Left renal cortex interstitium (tissue), 4 donors: ENCODE data around the gene TULP4. TPM values are rescaled to one million over a fixed set of nuclear protein-coding genes. Genes with fewer than 3 reads are reported as not detected.
"Not testable (repeated sequence)": the region's sequence is repeated elsewhere in the genome, so short reads cannot be mapped to it uniquely, and the experiment has no call there.

Experiments used
- DNase-seq, 4 donors: peaks; one replicate each; pipeline ENCODE4 v3.0.0-alpha.2; 2013; ENCODE audit warnings: low read depth in 4 of 4, low spot score in 2 of 4, missing footprints in 1 of 4
- polyA plus RNA-seq, 4 donors: library from polyadenylated mRNA; unstranded; fragments of 120-200 nt; gene quantifications; one replicate each; pipeline ENCODE4 v1.2.1, GENCODE V29; 2013; ENCODE audit not compliant: insufficient read length in 4 of 4

The TULP4 gene
- polyA plus RNA-seq, 4 donors = 15.5 to 24.5 (median 20.7) TPM

DNA sequence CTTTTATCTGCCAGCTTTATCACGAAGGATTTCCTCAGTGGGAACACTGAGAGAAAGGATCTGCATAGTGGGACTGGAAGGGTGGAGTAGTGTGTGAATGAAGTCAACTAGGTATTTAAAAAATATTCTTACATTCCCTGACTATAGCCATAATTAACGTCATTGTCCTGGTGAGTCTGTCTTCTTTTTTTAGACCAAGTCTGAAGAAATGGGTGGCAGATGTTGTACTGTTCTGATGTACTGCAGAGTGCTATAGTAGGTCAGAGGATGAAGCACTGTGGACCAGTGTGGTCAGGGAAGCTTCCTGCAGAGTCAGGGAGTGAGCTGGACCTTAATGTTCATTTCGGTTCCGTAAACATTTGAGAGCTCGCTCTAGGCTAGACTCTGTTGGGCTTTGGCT, 11.9 kb downstream of the TULP4 start:
- DNase-seq = no peak

DNA sequence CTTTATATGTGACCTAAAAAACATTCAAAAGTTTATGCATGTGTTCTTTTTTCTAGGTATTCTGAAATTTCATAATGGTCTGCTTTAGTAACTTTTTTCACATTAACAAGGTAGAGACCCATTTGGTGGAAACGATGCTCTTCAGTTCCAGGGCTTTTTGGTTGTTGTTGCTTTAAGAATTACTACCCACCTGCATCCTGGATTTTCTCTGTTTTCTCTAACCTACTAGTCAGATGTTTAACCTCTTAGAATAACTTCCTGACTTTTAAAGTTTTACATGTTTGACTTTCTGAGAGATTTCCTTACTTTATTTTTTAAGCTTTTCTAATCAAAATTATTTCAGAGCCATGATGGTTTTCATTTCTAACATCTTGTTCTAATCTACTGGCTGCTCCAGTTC, 14.9 kb downstream of the TULP4 start:
- no peak for DNase-seq

DNA sequence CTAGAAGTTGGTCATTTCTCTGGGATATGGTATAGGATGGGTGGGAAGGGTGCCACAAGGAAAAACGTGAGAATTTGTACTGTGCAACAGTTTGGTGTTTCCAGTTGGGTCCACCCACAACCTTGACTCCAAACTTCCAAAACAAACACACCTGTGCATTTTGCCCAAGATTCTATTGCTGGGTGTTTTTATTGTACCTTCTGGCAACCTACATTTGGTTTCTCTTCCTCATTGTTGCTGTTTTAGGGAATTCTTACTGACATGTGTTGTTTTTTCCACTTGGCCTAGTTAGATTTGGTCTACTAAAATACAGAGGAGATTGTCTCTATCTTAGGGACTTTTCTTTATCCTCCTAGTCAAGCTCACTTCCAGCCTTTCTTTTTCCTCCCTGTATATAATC, 16.7 kb downstream of the TULP4 start:
- DNase-seq = no peak

DNA sequence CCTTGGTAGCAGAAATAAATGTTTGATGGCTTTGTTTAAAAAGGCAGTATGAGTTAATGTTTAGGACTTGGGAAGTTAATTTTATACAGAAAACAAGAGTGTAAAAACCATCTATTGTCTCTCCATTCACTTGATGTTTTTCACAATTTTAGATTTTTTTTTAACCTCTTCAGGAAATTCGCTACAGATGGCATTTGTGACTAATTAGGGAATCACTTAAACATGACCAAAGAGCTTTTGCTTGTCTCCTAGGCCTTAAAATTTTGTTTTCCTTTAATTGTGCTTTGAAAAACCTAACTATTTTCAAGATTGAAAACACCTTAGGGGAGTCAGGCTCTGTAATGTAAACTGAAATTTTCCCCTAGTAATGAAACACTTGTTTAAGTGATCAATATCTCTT, 17.3 kb downstream of the TULP4 start:
- DNase-seq = no peak

DNA sequence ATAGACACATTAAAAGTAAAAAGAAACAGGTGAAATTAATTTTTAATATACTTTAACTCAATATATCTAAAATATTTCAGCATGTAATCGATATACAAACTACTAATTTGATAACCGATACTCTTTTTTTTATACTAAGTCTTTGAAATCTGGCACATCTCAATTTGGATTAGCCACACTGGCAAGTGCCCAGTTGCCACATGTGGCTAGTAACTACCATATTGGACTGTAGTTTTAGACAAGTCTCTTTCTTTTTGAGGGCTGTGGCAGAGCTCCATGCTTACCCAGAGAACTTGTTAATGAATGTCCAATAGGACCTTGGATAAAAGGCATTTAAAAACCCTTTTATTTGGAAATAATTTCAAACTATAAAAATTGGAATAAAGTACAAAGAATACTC, 17.8 kb downstream of the TULP4 start:
- no peak for DNase-seq

DNA sequence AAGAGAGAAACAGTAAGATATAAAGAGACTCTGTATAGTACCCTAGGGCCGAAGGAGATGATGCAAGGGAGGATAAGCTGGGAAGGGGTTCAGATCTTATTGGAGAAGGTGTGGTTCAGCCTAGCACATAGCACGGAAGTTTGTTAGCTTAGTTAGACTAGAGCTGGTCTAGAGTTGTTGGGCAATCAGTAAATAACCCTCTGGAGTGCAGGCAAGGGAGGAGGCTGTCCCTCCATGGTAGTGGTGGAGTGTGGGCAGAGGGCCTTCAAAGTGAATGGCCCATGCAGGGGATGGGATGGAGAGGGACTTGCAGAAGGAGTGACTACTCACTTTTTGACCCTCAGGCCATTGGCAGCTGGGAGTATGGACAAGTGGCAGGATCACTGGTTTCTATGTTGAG, 20.0 kb downstream of the TULP4 start:
- no peak for DNase-seq

DNA sequence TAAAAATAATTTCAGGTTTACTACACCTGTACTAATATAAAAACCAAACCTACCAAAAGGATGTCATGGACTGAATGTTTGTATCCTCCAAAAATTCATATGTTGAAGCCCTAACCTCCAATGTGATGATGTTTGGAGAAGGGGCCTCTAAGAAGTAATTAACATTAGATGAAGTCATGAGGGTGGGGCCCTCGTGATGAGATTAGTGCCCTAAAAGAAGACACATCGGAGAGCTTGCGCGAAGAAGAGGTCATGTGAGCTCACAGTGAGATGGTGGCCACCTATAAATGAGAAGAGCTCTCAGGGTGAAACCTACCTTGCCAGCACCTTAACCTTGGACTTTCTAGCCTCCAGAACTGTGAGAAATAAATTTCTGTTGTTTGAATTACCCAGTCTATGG, 20.8 kb downstream of the TULP4 start:
- DNase-seq = no peak

DNA sequence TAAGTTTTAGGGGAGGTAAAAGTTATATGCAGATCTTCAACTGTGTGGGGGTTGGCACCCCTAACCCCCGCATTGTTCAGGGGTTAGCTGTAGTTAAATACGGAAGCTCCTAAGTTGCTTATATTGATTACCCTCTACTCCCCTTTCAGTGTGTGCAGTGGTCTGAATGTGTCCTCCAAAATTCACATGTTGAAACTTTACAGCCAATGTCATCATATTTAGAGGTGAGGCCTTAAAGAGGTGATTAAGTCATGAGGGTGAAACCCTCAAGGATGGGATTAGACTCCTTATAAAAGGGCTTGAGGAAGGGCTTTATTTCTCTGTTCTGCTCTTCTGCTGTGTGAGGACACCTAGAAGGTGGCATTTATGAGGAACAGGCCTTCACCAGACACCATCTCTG, 22.3 kb downstream of the TULP4 start:
- DNase-seq = no peak

DNA sequence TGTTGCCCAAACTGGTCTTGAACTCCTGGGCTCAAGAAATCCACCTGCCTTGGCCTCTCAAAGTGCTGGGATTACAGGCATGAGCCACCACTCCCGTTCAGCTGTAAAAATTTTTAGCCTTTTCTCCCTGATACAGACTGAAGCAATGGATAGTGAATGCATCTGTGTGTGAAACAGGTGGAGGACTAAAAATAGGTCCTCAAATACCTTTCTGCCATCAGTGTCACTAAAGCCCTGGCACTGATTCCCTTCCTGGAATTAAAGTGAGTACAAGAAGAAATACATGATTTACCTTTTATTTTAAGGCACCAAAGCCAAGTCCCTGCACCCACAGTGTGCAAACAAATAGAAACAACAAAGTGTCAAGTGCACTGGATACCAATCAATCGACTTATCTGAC, 25.1 kb downstream of the TULP4 start:
- no peak for DNase-seq

DNA sequence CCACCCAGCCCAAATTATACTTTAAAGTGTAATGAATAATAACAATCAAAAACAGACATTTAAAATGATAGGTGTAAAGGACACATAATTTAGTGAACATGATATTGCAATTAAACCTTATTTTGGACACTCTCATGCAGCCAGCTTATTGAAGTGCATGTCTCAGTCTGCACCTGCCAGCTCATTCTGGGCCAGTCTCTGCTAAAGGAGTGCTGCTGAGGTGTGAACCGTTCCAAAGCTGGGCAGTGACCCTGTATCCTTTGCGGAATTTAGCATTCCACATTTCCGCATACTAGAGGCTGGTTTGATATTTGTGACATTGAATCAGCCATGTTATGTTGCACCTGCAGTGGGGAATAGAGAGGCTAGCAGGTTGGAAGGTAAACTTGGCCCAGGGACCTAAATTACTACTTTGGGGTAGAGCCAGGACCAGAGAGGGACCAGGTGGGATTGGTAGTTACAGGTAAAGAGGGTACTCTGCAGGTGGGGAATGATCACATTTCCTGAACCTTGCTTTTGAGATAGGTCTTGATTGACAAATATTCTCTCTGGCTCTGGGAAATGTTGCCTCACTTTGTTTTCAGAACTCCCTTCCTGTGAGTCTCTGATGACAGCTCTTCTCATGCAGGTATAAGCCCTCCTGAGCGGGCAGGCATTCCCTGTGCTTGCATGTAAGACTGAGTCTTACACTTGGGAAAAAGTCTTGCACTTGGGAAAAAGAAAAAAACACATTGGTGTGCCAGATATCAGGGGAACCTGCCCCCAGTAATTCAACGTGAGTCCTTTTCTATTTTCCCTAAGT, 26.2 kb downstream of the TULP4 start:
- DNase-seq = no peak

DNA sequence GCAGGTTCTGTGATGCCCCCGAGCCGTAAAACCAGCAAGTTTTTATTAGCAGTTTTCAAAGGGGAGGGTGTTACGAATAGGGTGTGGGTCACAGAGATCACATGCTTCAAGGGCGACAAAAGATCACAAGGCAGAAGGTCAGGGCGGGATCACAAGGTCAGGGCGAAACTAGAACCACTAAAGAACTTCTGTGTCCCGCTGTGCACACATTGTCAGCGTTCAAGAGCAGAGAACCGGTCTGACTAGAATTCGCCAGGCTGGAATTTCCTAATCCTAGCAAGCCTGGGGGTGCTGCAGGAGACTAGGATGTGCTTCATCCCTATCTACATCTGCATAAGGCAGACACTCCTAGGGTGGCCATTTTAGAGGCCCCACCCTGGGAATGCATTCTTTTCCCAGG, 26.9 kb downstream of the TULP4 start:
- not testable (repeated sequence) for DNase-seq

DNA sequence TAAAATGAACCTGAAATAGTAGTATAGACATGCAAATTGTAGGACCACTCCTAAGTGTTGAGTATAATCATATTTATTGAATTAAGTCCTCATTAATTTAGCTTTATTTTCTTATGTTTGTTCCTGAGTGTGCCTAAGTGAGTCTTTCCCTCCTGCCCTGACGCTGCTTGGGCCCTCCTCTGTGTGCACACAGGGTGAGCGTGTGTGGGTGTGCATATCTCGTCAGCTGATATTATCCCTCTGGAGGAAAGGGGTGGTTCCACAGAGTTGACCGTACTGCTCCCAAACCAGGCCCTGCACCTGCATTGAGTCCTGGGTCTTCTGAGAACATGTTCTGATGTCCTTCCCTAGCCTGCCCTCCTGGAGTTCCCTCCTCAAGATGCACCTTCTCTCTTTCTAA, 28.0 kb downstream of the TULP4 start:
- DNase-seq = no peak

DNA sequence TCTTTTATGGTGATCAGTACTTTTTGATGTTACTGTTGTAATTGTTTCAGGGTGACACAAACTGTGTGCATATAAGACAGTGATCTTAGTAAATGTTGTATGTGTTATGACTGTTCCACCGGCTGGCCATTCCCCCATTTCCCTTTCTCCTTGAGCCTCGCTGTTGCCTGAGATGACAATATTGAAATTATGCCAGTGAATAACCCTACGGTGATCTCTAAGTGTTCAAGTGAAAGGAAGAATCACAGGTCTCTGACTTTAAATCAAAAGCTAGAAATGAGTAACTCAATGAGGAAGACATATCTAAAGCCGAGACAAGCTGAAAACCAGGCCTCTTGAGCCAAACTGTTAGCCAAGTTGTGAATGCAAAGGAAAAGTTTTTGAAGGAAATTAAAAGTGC, 32.3 kb downstream of the TULP4 start:
- DNase-seq = no peak

DNA sequence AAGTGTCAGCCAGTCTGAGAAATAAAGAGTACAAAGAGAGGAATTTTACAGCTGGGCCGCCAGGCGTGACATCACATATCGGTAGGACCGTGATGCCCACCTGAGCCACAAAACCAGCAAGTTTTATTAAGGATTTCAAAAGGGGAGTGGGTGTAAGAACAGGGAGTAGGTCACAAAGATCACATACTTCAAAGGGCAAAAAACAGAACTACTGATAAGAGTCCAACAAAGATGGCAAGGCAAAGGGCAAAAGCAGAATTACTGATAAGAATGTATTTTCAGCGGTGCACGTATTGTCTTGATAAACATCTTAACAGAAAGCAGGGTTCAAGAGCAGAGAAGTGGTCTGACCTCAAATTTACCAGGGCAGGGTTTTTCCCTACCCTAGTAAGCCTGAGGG, 33.2 kb downstream of the TULP4 start:
- not testable (repeated sequence) for DNase-seq

DNA sequence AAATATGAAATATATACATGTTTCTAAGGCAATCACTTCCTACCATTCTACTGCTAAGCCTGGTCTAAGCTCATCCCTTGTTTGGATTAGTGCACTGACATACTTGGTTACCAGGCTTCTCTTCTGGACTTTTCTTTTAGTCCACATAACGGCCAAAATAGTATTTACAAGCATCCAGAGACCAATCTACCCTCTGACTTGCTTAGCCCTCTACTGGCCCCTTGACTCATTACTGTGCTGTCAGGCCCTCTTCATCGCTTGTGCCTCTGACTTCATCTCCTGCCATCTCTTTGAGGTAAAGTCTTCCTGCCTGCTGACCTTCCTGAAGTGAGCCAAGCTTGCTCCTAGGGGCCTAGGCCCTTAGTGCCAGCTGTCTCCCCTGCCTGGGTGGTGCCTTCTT, 35.1 kb downstream of the TULP4 start:
- no peak for DNase-seq

DNA sequence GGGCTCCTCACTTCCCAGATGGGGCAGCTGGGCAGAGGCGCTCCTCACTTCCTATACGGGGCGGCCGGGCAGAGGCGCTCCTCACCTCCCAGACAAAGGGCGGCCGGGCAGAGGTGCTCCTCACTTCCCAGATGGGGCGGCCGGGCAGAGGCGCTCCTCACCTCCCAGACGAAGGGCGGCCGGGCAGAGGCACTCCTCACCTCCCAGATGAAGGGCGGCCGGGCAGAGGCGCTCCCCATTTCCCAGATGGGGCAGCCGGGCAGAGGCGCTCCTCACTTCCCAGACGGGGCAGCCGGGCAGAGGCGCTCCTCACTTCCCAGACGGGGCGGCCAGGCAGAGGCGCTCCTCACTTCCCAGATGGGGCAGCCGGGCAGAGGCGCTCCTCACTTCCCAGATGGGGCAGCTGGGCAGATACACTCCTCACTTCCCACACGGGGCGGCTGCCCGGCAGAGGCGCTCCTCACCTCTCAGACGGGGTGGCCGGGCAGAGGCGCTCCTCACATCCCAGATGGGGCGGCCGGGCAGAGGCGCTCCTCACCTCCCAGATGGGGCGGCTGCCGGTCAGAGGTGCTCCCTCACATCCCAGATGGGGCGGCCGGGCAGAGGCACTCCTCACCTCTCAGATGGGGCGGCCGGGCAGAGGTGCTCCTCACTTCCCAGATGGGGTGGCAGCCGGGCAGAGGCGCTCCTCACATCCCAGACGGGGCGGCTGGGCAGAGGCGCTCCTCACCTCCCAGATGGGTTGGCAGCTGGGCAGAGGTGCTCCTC, 36.7 kb downstream of the TULP4 start:
- not testable (repeated sequence) for DNase-seq

DNA sequence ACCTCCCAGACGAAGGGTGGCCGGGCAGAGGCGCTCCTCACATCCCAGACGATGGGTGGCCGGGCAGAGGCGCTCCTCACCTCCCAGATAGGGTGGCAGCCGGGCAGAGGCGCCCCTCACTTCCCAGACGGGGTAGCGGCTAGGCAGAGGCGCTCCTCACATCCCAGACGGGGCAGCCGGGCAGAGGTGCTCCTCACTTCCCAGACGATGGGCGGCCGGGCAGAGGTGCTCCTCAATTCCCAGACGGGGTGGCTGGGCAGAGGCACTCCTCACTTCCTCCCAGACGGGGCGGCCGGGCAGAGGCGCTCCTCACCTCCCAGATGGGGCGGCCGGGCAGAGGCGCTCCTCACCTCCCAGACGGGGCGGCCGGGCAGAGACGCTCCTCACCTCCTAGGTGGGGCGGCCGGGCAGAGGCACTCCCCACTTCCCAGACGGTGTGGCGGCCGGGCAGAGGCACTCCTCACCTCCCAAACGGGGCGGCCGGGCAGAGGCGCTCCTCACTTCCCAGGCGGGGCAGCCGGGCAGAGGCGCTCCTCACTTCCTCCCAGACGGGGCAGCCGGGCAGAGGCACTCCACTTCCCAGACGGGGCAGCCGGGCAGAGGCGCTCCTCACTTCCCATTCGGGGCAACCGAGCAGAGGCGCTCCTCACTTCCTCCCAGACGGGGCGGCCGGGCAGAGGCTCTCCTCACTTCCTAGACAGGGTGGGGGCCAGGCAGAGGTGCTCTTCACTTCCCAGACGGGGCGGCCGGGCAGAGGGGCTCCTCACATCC, 37.4 kb downstream of the TULP4 start:
- DNase-seq = not testable (repeated sequence)

DNA sequence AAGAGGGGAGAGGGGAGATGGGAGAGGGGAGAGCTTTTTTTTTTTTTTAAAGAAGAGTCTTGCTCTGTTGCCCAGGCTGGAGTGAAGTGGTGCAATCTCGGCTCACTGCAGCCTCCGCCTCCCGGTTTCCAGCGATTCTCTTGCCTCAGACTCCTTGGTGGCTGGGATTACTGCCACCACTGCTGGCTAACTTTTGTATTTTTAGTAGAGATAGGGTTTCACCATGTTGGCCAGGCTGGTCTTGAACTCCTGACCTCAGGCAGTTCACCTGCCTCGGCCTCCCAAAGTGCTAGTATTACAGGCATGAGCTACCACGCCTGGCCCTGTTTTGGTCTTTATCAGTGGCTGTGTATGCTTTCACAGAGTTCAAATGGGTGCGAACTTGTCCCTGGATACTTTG, 38.5 kb downstream of the TULP4 start:
- DNase-seq = not testable (repeated sequence)

DNA sequence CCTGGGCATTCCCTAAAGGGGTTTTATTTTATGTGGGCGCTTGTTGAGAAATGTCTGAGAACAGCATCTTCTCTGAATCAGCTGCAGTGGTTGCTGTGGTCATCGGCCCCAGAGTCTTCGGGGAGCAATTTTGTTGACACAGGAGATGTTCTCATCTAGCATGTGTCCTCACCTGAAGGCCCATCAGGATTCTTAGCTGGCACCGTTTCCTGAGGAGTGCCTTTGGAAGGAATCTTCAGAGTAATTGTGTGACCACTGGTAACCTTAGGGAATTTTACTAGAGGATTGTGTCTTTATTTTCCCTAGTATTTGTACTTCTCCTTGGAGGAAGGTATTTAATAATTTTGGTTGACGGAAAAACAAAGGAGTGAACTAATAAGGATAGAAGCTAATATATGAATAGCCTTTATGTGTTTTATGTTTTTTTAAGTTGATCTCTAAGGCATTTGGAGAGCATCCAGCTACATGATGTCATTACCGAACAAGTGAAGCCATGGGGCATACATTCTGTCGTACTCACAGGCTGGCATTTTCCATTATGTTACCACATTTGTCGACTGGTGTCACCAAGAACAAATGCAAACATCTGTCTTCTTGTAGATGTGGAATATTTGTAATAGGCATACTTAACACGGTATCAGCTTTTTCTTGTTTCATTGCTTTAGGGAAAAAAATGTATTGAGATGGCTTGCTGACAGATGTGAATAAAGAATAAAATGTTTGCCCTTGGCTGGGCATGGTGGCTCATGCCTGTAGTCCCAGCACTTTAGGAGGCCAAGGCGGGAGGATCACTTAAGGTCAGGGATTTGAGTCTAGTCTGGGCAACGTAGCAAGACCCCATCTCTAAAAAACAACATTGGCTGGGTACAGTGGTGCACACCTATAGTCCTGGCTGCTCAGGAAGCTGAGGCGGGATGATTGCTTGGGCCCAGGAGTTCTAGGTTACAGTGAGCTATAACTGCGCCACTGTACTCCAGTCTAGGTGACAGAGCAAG, 41.9 kb downstream of the TULP4 start:
- DNase-seq = no peak
